Pericardium fibroblast (primary cell): ENCODE results near the gene SEC24C. TPM values are rescaled to one million over a fixed set of nuclear protein-coding genes. Genes with fewer than 3 reads are reported as not detected.

ENCODE experiments used
- total RNA-seq: library from RNA; depleted of rRNA; stranded (reverse); fragments of >200 nt; gene quantifications from 2 replicates; pipeline ENCODE4 v1.2.3, GENCODE V29; 2015

Gene SEC24C, protein sequence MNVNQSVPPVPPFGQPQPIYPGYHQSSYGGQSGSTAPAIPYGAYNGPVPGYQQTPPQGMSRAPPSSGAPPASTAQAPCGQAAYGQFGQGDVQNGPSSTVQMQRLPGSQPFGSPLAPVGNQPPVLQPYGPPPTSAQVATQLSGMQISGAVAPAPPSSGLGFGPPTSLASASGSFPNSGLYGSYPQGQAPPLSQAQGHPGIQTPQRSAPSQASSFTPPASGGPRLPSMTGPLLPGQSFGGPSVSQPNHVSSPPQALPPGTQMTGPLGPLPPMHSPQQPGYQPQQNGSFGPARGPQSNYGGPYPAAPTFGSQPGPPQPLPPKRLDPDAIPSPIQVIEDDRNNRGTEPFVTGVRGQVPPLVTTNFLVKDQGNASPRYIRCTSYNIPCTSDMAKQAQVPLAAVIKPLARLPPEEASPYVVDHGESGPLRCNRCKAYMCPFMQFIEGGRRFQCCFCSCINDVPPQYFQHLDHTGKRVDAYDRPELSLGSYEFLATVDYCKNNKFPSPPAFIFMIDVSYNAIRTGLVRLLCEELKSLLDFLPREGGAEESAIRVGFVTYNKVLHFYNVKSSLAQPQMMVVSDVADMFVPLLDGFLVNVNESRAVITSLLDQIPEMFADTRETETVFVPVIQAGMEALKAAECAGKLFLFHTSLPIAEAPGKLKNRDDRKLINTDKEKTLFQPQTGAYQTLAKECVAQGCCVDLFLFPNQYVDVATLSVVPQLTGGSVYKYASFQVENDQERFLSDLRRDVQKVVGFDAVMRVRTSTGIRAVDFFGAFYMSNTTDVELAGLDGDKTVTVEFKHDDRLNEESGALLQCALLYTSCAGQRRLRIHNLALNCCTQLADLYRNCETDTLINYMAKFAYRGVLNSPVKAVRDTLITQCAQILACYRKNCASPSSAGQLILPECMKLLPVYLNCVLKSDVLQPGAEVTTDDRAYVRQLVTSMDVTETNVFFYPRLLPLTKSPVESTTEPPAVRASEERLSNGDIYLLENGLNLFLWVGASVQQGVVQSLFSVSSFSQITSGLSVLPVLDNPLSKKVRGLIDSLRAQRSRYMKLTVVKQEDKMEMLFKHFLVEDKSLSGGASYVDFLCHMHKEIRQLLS
- total RNA-seq, result 37.5 and 46.1 TPM in 2 replicates

GRCh38 chr10:73743905-73744663 lies at the start of gene SEC24C:
TSS of gene SEC24C (plus strand) at chr10:73744372. CDS start at chr10:73746833, 2,461 bp downstream.

DNA sequence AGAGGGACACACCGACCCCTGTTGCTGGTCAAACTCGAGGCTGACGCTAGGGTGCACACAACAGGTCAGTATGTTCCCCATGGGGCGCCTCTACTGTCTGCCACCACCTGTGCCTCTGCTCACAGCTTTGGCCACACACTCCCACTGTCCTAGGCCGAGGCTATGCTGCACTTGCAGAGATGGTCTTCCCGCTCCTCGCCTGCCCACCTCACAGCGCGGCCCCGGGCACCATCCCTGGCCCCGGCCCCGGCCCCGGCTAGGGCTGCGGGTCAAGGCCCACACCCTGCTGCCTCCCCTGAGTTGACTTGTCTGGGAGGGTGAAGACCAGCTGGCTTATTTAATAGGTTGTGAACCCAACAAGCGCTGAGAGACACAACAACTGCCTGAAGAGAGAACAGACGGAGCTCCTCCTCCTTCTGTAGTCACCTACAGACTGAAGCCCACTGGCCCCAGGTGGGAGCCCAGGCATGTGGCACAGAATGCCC lies 46.5 kb upstream of the SEC24C start, which contains the start of gene AGAP5:
Gene AGAP5, minus strand, starts transcription at position 435 of the 485 bp plus-strand sequence. Its CDS starts 354 bp downstream, at position 81.

GRCh38 chr10:73781879-73782748 lies 37.9 kb downstream of the SEC24C start, which contains the start of gene CHCHD1:
TSS of gene CHCHD1 (plus strand) at chr10:73782048. CDS start at chr10:73782076, 28 bp downstream.

GRCh38 chr10:73785211-73785720 lies 41.1 kb downstream of the SEC24C start, which contains the start of gene ZSWIM8:
TSS of gene ZSWIM8 (plus strand) at chr10:73785606. CDS start at chr10:73785879, 273 bp downstream.

Other genes with a start within 250 kb of the SEC24C start
- 17.9 and 25.8 TPM in 2 replicates for gene PPP3CB, start 248.3 kb upstream of the SEC24C start, total RNA-seq
- gene USP54, start 153.0 kb upstream of the SEC24C start, total RNA-seq, result 5.1 and 11.8 TPM in 2 replicates
- gene MYOZ1, start 102.9 kb upstream of the SEC24C start, total RNA-seq, result not detected in 2 replicates
- gene SYNPO2L, start 88.3 kb upstream of the SEC24C start, total RNA-seq, result 0.68 and 0.93 TPM in 2 replicates
- gene AGAP5, start 46.3 kb upstream of the SEC24C start, total RNA-seq, result 1.5 and 3.5 TPM in 2 replicates
- 31.2 and 32.2 TPM in 2 replicates for gene CHCHD1, start 37.7 kb downstream of the SEC24C start, total RNA-seq
- gene ZSWIM8, start 41.2 kb downstream of the SEC24C start, total RNA-seq, result 47.4 and 76.1 TPM in 2 replicates
- 11.3 and 24.4 TPM in 2 replicates for gene NDST2, start 67.2 kb downstream of the SEC24C start, total RNA-seq
- 10.9 and 16.1 TPM in 2 replicates for gene CAMK2G, start 130.2 kb downstream of the SEC24C start, total RNA-seq
- 52.7 and 77.5 TPM in 2 replicates for gene PLAU, start 166.8 kb downstream of the SEC24C start, total RNA-seq